ENCODE data around the gene RALB.

DNA sequence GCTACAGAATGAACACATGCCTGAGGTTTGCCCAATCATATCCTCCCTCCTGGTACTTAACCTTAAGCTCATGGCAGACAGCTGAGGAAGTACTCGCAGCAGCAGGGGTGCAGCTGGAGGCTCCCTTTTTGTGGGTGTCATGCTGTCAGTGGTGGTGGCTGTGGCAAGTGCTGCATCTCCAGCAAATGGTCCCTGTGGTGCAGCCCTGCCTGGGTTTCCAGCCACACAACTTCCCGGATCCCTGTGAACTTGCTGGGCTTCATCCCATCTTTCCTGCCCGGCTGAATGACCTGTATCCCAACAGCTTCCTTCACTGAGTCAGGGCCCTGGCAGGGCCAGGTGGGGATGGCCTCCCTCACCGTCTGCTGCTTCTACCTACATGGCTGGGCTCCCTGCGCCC, 34.5 kb upstream of the RALB start:
- TF ChIP-seq, protein P1, sequence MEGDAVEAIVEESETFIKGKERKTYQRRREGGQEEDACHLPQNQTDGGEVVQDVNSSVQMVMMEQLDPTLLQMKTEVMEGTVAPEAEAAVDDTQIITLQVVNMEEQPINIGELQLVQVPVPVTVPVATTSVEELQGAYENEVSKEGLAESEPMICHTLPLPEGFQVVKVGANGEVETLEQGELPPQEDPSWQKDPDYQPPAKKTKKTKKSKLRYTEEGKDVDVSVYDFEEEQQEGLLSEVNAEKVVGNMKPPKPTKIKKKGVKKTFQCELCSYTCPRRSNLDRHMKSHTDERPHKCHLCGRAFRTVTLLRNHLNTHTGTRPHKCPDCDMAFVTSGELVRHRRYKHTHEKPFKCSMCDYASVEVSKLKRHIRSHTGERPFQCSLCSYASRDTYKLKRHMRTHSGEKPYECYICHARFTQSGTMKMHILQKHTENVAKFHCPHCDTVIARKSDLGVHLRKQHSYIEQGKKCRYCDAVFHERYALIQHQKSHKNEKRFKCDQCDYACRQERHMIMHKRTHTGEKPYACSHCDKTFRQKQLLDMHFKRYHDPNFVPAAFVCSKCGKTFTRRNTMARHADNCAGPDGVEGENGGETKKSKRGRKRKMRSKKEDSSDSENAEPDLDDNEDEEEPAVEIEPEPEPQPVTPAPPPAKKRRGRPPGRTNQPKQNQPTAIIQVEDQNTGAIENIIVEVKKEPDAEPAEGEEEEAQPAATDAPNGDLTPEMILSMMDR (IDR thresholded peaks at IDR 0.05), result no peak
- TF ChIP-seq EP300 (IDR thresholded peaks at IDR 0.05), result no peak
- TF ChIP-seq POLR2AphosphoS5 (IDR thresholded peaks at IDR 0.05), result no peak

Measured in esophagus muscularis mucosa (tissue), 4 donors.